CD14-positive monocyte (primary cell): Measurements from ENCODE around the gene TLR7. TPM values are rescaled to one million over a fixed set of nuclear protein-coding genes. Genes with fewer than 3 reads are reported as not detected.

ENCODE experiments used
- DNase-seq, 3 donors: peaks; one replicate each; pipeline ENCODE4 v3.0.0-alpha.2; 2011 to 2022
- H2AFZ ChIP-seq: 2 replicates; pipeline ENCODE4 v1.6.0; 2012; ENCODE audit warnings: mild to moderate bottlenecking, low read depth, low read length, inconsistent platforms; ENCODE audit not compliant: insufficient read depth, poor library complexity, severe bottlenecking
- H3K27ac ChIP-seq, 2 donors: 1 replicate in 1 of 2; 2 replicates in 1 of 2; pipeline ENCODE4 v1.5.1; 2012 to 2013; ENCODE audit warnings: low read length in 2 of 2, control low read depth in 1 of 2, inconsistent platforms in 1 of 2, low read depth in 1 of 2, mild to moderate bottlenecking in 1 of 2
- H3K27me3 ChIP-seq, 2 donors: one replicate each; pipeline versions ENCODE4 v1.6.0 to v1.6.1; 2011 to 2013; ENCODE audit warnings: low read length in 2 of 2; ENCODE audit not compliant: control insufficient read depth in 2 of 2, insufficient read depth in 2 of 2
- H3K36me3 ChIP-seq, 2 donors: replicated peaks in 1 of 2; 1 replicate in 1 of 2; 2 replicates in 1 of 2; pipeline versions ENCODE4 v1.5.1 to v1.6.1; 2012 to 2013; ENCODE audit warnings: low read length in 2 of 2, control low read depth in 1 of 2, inconsistent platforms in 1 of 2, mild to moderate bottlenecking in 1 of 2; ENCODE audit not compliant: insufficient read depth in 2 of 2, control insufficient read depth in 1 of 2
- H3K4me1 ChIP-seq, 2 donors: 1 replicate in 1 of 2; 2 replicates in 1 of 2; pipeline versions ENCODE4 v1.5.1 to v1.6.1; 2012 to 2013; ENCODE audit warnings: low read length in 2 of 2, control low read depth in 1 of 2, inconsistent platforms in 1 of 2, mild to moderate bottlenecking in 1 of 2, moderate library complexity in 1 of 2; ENCODE audit not compliant: insufficient read depth in 2 of 2, control insufficient read depth in 1 of 2
- H3K4me2 ChIP-seq: replicated peaks from 2 replicates; pipeline ENCODE3; 2012; ENCODE audit warnings: low read length, moderate library complexity, mild to moderate bottlenecking; ENCODE audit not compliant: poor library complexity, severe bottlenecking; ENCODE audit errors: extremely low read depth
- H3K4me3 ChIP-seq, 3 experiments: fragments of 200-600 bp in 1 of 3; sonication (generic) in 1 of 3; replicated peaks in 1 of 3; 1 replicate in 2 of 3; 2 replicates in 1 of 3; pipeline ENCODE4 v1.5.1; 2011 to 2013; ENCODE audit warnings: low read length in 3 of 3, mild to moderate bottlenecking in 3 of 3, control low read depth in 2 of 3, low read depth in 2 of 3, inconsistent platforms in 1 of 3, moderate library complexity in 1 of 3
- H3K79me2 ChIP-seq: 2 replicates; pipeline ENCODE4 v1.6.0; 2012; ENCODE audit warnings: mild to moderate bottlenecking, control low read depth, inconsistent platforms, low read length, moderate library complexity; ENCODE audit not compliant: insufficient read depth
- H3K9ac ChIP-seq: 2 replicates; pipeline ENCODE4 v1.6.0; 2017; ENCODE audit warnings: low read length, mild to moderate bottlenecking; ENCODE audit not compliant: insufficient read depth, poor library complexity, severe bottlenecking
- H3K9me3 ChIP-seq, 2 donors: replicated peaks in 1 of 2; 1 replicate in 1 of 2; 2 replicates in 1 of 2; pipeline versions ENCODE4 v1.5.1 to v1.6.1; 2012 to 2013; ENCODE audit warnings: low read length in 2 of 2, control low read depth in 1 of 2; ENCODE audit not compliant: control insufficient read depth in 1 of 2, insufficient read depth in 1 of 2
- H4K20me1 ChIP-seq: 2 replicates; pipeline ENCODE4 v1.6.0; 2012; ENCODE audit warnings: mild to moderate bottlenecking, low read length, control low read depth, moderate library complexity; ENCODE audit not compliant: insufficient read depth
- H3K27ac Mint-ChIP-seq, 7 donors: one replicate each; pipeline ENCODE4 v1.8.0; 2020; ENCODE audit warnings: mild to moderate bottlenecking in 7 of 7, mixed read lengths in 7 of 7, moderate library complexity in 6 of 7, inconsistent platforms in 2 of 7
- H3K27me3 Mint-ChIP-seq, 3 donors: one replicate each; pipeline ENCODE4 v1.8.0; 2021 to 2022; ENCODE audit warnings: low read depth in 3 of 3, mild to moderate bottlenecking in 3 of 3, mixed read lengths in 3 of 3, moderate library complexity in 3 of 3, inconsistent platforms in 1 of 3
- H3K36me3 Mint-ChIP-seq, 2 donors: one replicate each; pipeline ENCODE4 v1.8.0; 2020; ENCODE audit warnings: mixed read lengths in 2 of 2, inconsistent platforms in 1 of 2, mild to moderate bottlenecking in 1 of 2
- H3K4me1 Mint-ChIP-seq: one replicate; pipeline ENCODE4 v1.8.0; 2020; ENCODE audit warnings: mild to moderate bottlenecking, mixed read lengths
- H3K4me3 Mint-ChIP-seq, 2 donors: one replicate each; pipeline ENCODE4 v1.8.0; 2020; ENCODE audit warnings: mild to moderate bottlenecking in 2 of 2, mixed read lengths in 2 of 2, moderate library complexity in 1 of 2
- H3K9me3 Mint-ChIP-seq, 7 donors: one replicate each; pipeline ENCODE4 v1.8.0; 2020 to 2022; ENCODE audit warnings: mixed read lengths in 7 of 7, mild to moderate bottlenecking in 6 of 7, moderate library complexity in 6 of 7, inconsistent platforms in 2 of 7
- WGBS: methylation state at CpG from one replicate; pipeline ENCODE4 v1.1.5; 2013; ENCODE audit warnings: missing lambda C conversion rate; ENCODE audit not compliant: insufficient coverage; 5-methylcytosine and 5-hydroxymethylcytosine counted together
- intact Hi-C, 2 donors: fragments of 100-400 bp; cut with micrococcal nuclease; formaldehyde crosslinking; loops; one replicate each; pipeline versions ENCODE4 v1.15.0 to v1.15.1; 2023
- polyA plus RNA-seq, 3 donors: library from polyadenylated mRNA; depleted of rRNA in 1 of 3; unstranded in 2 of 3; stranded (reverse) in 1 of 3; fragments of 300-500 nt in 2 of 3; fragments of >200 nt in 1 of 3; fragmentation: Illumina TruSeq in 2 of 3; gene quantifications; 1 replicate in 2 of 3; 2 replicates in 1 of 3; pipeline ENCODE4 v1.2.3, GENCODE V29; 2012 to 2021
- TF ChIP-seq, protein P1 (sequence below): fragments of 200-600 bp; IDR thresholded peaks from one replicate; pipeline ENCODE4 v1.8.0; 2022; ENCODE audit warnings: antibody characterized with exemption, mild to moderate bottlenecking

Gene TLR7
- polyA plus RNA-seq, 3 donors = 4.2 to 27.3 (median 23.0) TPM

DNA sequence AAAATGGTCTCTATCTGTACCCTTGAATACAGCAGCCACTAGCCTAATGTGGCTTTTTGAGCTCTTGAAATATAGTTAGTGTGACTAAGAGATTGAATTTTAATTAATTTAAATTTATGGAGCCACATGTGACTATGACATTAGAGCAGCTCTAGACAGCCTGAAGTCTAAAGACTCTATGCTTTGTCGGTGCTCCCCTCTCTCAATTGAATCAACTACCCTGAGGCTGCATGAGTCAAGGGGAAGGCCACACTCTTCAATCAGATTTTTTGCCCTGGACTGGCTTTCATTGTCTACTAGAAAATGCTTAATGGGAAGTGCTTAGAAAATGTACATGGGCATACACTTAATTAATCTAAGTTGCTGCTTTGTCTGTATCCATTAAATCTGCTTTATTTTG is 11.7 kb downstream of the TLR7 start:
- peaks cover 0 to 2% (median 0%) of the 10 kb centered on the region in 7 donors for H3K9me3 Mint-ChIP-seq
- peaks cover 24% of the 10 kb centered on the region for H4K20me1 ChIP-seq

DNA sequence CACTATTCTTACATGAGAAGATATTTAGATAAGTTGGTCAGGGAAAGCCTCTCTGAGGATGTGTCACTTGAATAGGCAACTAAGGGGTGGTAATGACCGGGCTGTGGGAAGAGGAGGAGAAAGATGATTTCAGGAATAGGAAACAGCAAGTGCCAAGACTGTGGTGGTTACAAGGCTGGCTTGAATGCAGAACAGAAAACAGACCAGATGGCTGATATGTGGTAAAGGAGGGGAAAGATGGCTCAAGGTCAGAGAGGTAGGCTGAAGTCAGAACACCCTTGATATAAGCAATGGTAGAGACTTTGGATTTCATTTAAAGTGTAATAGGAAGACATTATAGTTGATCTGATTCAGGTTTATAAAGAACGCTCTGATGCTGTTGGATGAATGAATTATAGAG is 15.0 kb downstream of the TLR7 start:
- Mint-ChIP-seq H3K9me3 (peaks cover 0 to 2% (median 0%) of the 10 kb centered on the region in 7 donors), H3K4me1 (peaks cover 36% of the 10 kb centered on the region), H3K27me3 (peaks cover 0 to 30% (median 0%) of the 10 kb centered on the region in 3 donors), H3K4me3 (no peak overlapping the region), H3K27ac (peak overlapping the region in 2 of 7 donors; percentile 33 to 50), H3K36me3 (peaks cover 15 to 43% of the 10 kb centered on the region in 2 donors)
- Histone ChIP-seq H3K9me3 (no peaks in the 10 kb centered on the region), H3K27me3 (peaks cover 0 to 56% of the 10 kb centered on the region in 2 donors), H3K4me3 (no peak overlapping the region), H4K20me1 (peaks cover 29% of the 10 kb centered on the region), H3K9ac (no peak overlapping the region), H3K36me3 (peaks cover 13 to 21% of the 10 kb centered on the region in 2 donors), H3K4me2 (no peak overlapping the region), H3K27ac (no peak overlapping the region), H3K79me2 (peaks cover 9% of the 10 kb centered on the region), H2AFZ (no peak overlapping the region), H3K4me1 (peaks cover 35 to 40% of the 10 kb centered on the region in 2 donors)
- no peak for DNase-seq
- intact Hi-C loops = no loop called here
- TF ChIP-seq, protein P1, sequence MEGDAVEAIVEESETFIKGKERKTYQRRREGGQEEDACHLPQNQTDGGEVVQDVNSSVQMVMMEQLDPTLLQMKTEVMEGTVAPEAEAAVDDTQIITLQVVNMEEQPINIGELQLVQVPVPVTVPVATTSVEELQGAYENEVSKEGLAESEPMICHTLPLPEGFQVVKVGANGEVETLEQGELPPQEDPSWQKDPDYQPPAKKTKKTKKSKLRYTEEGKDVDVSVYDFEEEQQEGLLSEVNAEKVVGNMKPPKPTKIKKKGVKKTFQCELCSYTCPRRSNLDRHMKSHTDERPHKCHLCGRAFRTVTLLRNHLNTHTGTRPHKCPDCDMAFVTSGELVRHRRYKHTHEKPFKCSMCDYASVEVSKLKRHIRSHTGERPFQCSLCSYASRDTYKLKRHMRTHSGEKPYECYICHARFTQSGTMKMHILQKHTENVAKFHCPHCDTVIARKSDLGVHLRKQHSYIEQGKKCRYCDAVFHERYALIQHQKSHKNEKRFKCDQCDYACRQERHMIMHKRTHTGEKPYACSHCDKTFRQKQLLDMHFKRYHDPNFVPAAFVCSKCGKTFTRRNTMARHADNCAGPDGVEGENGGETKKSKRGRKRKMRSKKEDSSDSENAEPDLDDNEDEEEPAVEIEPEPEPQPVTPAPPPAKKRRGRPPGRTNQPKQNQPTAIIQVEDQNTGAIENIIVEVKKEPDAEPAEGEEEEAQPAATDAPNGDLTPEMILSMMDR = no peak
- 36% methylated on average over 2 of the region's 2 CpGs for WGBS

More for the DNA sequence above, 11.7 kb downstream of the TLR7 start:
- Histone ChIP-seq H3K9ac (no peak overlapping the region), H3K27ac (peak overlapping the region in 1 of 2 donors; percentile 21), H3K4me2 (no peak overlapping the region), H3K9me3 (no peaks in the 10 kb centered on the region), H3K36me3 (no peaks in the 10 kb centered on the region), H3K27me3 (peaks cover 0 to 37% of the 10 kb centered on the region in 2 donors), H2AFZ (no peak overlapping the region), H3K79me2 (peaks cover 22% of the 10 kb centered on the region), H3K4me1 (peaks cover 50 to 56% of the 10 kb centered on the region in 2 donors), H3K4me3 (no peak overlapping the region)
- Mint-ChIP-seq H3K4me3 (no peak overlapping the region), H3K27me3 (peaks cover 0 to 21% (median 0%) of the 10 kb centered on the region in 3 donors), H3K27ac (peak overlapping the region in 2 of 7 donors; percentile 35 to 63), H3K36me3 (peaks cover 5 to 28% of the 10 kb centered on the region in 2 donors), H3K4me1 (peaks cover 58% of the 10 kb centered on the region)
- no CpG with 5 or more reads among the region's 1 CpG for WGBS
- TF ChIP-seq, protein P1 = no peak
- intact Hi-C loops = no loop called here
- no peak for DNase-seq
